Epidermal melanocyte (primary cell): ENCODE results near the gene ADCY1.
"Not testable (repeated sequence)": the region's sequence is repeated elsewhere in the genome, so short reads cannot be mapped to it uniquely, and the experiment has no call there.

Experiments
- DNase-seq: peaks from one replicate; pipeline ENCODE4 v3.0.0; 2011; ENCODE audit warnings: low spot score; ENCODE audit not compliant: insufficient read length

Gene ADCY1

DNA sequence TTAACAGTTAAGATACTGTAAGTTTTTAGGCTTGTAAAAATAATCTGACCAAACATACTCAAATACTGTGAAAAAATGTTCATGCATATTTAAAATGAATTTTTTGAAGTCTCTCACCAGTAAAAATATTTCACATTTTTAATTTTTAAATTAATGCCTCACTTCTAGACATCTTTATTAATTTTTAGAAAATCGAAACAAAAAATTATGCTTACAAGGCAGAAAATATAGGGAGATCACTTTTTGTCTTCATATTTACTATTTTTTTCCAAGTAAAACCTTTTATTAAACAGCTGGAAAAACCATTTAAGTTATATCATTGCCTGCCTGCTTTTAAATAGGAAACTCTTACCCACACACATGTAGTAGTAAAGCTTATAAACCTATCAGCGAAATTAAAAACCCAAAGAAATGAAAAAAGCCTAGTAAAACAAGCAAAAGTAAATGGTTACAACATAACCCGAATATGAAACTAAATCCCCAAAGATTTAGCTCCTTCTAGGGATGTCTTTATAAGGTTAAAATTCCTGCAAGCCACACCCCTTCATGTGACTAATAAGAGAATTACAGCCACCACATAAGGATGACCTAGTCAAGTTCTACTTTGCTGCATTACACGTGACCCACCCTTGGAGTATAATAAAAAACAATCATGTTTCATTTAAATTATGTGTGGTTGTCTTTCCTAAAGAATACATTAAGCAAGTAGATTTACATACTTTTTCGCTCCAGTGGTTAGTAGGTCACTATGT lies 157.7 kb downstream of the ADCY1 start:
- not testable (repeated sequence) for DNase-seq

- not testable (repeated sequence) for DNase-seq
Observed at GRCh38 chr7:45738920-45739319, 164.8 kb downstream of the ADCY1 start.

DNA sequence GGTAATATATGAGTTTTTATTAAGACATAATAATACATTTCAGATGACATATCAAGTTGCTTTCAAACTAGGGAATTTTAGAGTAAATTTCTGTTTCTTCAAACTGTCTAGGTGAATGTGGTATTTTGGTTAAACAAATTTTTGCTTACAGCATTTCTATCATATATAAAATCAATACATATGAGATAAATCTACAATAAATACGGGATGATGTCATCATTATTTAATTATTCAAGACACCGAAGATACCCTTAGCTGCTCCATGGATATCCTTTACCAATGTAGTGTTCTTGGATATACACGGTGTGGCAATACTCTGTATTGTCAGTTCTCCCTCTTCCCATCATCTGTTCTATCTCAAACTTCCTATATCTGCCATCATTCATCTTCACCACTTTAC lies 166.4 kb downstream of the ADCY1 start:
- not testable (repeated sequence) for DNase-seq

GRCh38 chr7:45748976-45749375 lies 174.8 kb downstream of the ADCY1 start:
- DNase-seq, result not testable (repeated sequence)

DNA sequence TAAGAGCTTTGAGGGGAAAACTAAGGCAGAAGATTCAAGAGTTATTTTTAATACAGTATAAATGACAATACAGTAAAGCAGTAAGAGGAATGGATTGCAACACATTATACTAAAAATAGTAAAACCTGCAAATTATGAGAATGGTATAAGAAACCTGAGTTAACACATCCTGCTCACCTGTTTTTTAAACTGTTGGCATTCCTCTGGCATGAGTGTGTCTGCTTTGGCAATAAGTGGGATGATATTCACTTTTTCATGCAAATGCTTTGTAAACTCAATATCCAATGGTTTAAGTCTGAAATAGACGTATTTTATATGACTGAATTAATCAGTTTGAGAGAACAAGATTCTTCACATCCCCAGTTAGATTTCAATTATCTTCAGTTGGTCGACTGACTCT lies 177.2 kb downstream of the ADCY1 start:
- DNase-seq, result not testable (repeated sequence)

DNA sequence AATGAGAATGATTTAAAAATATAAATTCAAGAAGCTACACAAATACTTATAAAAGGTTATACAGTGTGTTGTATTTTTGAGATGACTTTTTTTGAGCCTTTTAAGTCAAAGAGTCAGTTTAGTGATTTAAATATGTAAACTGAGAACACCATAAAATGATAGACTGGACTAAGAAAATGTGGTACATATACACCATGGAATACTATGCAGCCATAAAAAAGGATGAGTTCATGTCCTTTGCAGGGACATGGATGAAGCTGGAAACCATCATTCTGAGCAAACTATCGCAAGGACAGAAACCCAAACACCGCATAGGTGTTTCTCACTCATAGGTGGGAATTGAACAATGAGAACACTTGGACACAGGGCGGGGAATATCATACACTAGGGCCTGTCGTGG lies 182.2 kb downstream of the ADCY1 start:
- not testable (repeated sequence) for DNase-seq

DNA sequence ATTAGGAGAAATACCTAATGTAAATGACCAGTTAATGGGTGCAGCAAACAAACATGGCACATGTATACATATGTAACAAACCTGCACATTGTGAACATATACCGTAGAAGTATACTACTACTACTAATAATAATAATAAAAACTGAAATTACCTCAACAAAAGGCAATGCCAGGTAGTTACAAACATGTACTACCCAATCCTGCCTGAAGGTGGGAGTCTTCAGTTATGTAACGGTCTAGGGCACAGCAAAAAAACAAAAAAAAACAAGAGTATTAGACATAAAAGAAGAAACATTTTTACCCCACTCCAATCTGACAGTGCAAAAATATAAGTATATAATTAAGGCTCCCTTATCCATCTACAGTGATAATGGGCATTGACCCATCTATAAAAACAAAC lies 182.6 kb downstream of the ADCY1 start:
- DNase-seq, result not testable (repeated sequence)

DNA sequence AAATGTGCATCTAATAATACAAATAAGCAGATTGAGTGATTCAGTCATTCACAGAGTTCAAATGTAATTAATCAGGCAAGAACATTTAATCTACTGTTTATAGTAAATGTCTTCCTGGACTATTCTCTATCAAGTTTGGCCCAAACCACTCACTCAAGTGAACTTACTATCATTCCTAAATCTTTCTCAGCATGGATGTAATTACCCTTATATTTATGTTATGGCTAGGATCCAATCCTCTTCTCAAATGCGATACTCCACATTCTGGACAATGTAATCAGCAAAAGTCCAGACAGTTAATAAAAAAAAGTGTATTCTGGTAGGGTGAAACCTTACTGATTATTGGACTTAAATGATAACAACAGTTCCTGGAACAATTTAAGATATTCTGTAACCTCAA lies 185.3 kb downstream of the ADCY1 start:
- DNase-seq, result not testable (repeated sequence)

- DNase-seq, result not testable (repeated sequence)
Observed at GRCh38 chr7:45761545-45762205, 187.5 kb downstream of the ADCY1 start.

GRCh38 chr7:45762225-45762994 lies 188.2 kb downstream of the ADCY1 start:
- DNase-seq, result not testable (repeated sequence)

- peak; percentile 74 for DNase-seq
Observed at GRCh38 chr7:45768516-45769394, 194.6 kb downstream of the ADCY1 start.

GRCh38 chr7:45769626-45770025 lies 195.5 kb downstream of the ADCY1 start:
- DNase-seq, result not testable (repeated sequence)
